ENCODE data around the gene CCDC73.
"Not testable (repeated sequence)": the region's sequence is repeated elsewhere in the genome, so short reads cannot be mapped to it uniquely, and the experiment has no call there.

Gene CCDC73

GRCh38 chr11:32796425-32796824 lies 2.0 kb upstream of the CCDC73 start:
- DNase-seq (ENCODE audit: low spot score): no peak

GRCh38 chr11:32792948-32793475 lies 1.4 kb downstream of the CCDC73 start:
- DNase-seq (ENCODE audit: low spot score): peak; percentile 50

GRCh38 chr11:32792111-32792947 lies 2.1 kb downstream of the CCDC73 start:
- DNase-seq (ENCODE audit: low spot score): no peak

- no peak for DNase-seq (ENCODE audit: low spot score)
Observed at GRCh38 chr11:32790916-32791315, 3.5 kb downstream of the CCDC73 start.

DNA sequence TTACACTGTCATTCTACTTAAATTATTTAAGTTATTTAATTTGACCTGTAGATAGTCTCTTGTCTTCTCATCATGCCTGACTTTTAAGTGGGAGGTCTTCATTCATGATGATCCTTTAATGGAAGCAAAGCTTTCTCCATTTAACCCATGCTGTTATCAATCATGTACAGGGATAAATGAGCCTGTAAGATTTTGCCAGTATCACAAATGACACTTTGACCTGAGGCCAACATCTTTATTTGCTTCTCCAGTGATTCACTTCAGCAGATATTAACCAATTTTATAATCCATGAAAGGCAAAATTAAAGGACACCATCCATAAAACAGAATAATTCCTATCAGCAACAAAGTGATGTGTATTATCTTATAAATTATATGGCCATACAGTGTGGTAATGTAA lies 7.7 kb downstream of the CCDC73 start:
- no peak for DNase-seq (ENCODE audit: low spot score)

DNA sequence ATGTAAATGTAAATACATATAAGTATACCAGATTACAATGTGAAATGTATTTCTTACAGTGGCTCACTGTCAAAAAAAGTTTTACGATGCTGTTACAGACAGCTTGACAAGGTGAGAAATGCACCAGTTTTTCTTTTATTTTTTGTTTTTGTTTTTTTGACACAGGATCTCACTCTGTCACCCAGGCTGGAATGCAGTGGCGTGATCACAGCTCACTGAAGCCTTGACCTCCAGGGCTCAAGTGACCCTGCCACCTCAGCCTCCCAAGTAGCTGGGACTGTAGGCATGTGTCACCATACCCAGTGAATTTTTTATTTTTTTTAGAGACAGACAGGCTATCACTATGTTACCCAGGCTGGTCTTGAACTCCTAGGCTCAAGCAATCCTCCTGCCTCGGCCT lies 9.2 kb downstream of the CCDC73 start:
- DNase-seq (ENCODE audit: low spot score): no peak

GRCh38 chr11:32781721-32782120 lies 12.7 kb downstream of the CCDC73 start:
- DNase-seq (ENCODE audit: low spot score): no peak

DNA sequence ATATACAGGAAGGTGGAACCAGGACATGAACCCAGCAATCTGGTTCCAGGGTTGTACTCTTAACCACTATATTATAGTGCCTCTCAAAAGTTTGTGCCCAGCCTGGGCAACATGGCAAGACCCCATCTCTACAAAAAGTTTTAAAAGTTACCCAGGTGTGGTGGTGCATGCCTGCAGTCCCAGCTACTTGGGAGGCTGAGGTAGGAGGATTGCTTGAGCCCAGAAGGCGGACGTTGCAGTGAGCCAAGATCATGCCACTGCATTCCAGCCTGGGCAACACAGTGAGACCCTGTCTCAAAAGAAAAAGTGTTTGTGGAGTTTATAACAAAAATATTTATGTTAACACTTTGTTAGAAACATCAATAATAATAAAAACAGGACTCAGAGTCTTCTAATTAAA lies 13.6 kb downstream of the CCDC73 start:
- DNase-seq (ENCODE audit: low spot score): not testable (repeated sequence)

- no peak for DNase-seq (ENCODE audit: low spot score)
Observed at GRCh38 chr11:32779136-32779535, 15.3 kb downstream of the CCDC73 start.

- DNase-seq (ENCODE audit: low spot score): no peak
Observed at GRCh38 chr11:32775908-32776307, 18.6 kb downstream of the CCDC73 start.

DNA sequence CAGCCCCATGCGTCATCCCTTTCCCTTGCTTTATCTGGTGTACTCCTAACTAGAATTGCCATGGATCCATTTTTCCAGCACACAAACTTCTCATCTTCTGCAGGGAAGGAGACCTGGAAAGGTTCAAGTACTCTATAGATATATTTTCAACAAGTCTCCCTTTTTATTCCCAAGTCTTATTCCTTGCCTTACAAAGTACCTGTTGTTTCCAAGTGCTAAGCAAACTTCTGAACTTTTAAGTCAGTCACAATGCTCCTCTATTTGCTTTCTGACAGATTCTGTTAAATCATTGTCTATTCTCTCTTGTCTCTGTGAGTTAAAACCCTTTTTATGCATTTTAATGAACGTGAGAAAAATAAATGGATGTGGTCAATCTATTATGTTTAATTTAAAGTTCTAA lies 20.4 kb downstream of the CCDC73 start:
- no peak for DNase-seq (ENCODE audit: low spot score)

DNA sequence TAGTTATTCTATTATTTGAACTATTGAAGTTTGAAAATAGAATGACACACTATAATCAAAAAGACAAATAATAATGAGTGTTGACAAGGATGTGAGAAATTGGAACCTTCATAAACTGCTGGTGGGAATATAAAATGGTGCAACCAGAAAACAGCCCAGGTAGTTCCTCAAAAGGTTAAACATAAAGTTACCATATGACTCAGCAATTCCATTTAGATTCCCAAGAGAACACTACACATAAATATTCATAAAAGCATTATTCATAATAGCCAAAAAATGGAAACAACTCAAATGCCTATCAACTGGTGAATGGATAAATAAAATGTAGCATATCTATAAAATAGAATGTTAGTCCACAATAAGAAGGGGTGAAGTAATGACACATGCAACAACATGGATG lies 21.7 kb downstream of the CCDC73 start:
- DNase-seq (ENCODE audit: low spot score): no peak

- not testable (repeated sequence) for DNase-seq (ENCODE audit: low spot score)
Observed at GRCh38 chr11:32761774-32762173, 32.7 kb downstream of the CCDC73 start.

GRCh38 chr11:32758291-32758690 lies 36.2 kb downstream of the CCDC73 start:
- DNase-seq (ENCODE audit: low spot score): no peak

DNA sequence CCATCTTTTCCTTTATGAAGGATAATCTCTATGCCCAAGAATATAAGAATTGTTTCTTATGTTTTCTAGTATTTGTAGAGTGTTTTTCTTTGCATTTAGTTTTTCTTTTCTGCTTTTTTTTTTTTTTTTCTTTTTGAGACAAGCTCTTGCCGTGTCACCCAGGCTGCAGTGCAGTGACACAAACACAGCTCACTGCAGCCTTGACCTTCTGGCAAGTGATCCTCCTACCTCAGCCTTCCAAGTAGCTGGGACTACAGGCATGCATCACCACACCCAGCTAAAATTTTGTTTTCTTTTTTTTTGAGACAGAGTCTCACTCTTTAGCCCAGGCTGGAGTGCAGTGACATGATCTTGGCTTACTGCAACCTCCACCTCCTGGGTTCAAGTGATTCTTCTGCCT lies 41.3 kb downstream of the CCDC73 start:
- DNase-seq (ENCODE audit: low spot score): not testable (repeated sequence)

GRCh38 chr11:32752001-32752400 lies 42.5 kb downstream of the CCDC73 start:
- DNase-seq (ENCODE audit: low spot score): no peak

DNA sequence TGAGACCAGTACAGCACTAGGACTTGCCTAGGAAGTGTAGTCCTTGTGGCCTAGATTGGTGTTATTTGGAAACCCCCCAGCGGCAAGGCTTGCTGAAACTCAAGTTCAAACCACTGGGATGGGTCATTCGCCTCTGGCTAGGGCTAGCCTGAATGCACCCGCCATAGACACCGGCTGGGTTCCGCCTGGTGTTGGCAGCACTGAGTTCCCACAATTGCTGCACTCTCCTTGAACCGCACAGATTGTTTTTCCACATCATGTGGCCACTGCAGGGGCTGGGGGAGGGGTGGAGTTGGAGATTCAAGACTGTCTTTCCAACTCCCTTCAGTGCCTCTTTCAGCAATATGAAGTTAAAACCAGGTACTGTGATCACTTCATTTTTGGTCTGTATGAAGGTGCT lies 43.1 kb downstream of the CCDC73 start:
- DNase-seq (ENCODE audit: low spot score): no peak

- DNase-seq (ENCODE audit: low spot score): no peak
Observed at GRCh38 chr11:32729976-32730375, 64.5 kb downstream of the CCDC73 start.

DNA sequence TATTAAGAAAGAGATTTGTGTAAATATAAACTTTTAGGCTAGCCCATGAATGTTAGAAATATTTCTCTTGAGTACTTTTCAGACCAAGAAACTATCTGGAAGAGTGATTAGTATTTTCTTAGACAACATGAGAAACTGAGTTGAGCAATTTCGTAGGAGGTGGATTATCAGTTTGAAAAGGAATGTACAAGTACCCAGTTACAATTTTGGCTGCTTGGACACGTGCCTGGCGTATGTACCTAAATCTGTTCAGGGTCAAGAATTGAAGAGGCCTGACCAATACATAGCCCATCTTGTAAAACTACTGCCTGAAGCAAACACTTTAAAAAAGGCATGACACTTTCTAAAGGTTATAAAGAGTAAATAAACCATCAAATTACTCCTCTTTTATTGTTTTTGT lies 71.1 kb downstream of the CCDC73 start:
- DNase-seq (ENCODE audit: low spot score): no peak

DNA sequence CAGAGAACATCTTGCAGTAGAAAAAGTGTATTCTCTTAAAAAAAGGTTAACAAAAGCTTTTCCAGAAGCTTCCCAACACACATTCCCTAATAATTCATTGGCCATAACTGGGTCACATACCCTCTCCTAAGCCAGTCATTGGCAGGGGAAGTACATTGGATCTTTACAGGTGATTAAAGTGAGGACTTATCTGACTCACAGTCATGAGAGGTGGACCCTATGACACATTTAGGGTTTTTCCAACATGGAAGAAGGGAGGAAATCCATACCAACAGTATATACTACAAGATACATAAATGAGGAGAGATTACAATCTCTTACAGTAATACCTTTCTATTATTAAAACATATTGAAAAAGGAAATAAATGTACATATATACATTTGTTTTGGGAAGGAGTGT lies 72.2 kb downstream of the CCDC73 start:
- no peak for DNase-seq (ENCODE audit: low spot score)

GRCh38 chr11:32713496-32713895 lies 81.0 kb downstream of the CCDC73 start:
- DNase-seq (ENCODE audit: low spot score): no peak

DNA sequence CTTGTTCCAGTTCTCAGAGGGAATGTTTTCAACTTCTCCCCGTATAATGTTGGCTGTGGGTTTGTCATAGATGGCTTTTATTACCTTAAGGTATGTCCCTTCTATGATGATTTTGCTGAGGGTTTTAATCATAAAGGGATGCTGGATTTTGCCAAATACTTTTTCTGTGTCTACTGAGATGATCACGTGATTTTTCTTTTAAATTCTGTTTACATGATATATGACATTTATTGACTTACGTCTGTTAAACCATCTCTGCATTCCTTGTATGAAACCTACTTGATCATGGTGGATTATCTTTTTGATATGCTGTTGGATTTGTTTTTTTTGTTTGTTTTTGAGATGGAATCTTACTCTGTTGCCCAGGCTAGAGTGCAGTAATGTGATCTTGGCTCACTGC lies 85.5 kb downstream of the CCDC73 start:
- not testable (repeated sequence) for DNase-seq (ENCODE audit: low spot score)

DNA sequence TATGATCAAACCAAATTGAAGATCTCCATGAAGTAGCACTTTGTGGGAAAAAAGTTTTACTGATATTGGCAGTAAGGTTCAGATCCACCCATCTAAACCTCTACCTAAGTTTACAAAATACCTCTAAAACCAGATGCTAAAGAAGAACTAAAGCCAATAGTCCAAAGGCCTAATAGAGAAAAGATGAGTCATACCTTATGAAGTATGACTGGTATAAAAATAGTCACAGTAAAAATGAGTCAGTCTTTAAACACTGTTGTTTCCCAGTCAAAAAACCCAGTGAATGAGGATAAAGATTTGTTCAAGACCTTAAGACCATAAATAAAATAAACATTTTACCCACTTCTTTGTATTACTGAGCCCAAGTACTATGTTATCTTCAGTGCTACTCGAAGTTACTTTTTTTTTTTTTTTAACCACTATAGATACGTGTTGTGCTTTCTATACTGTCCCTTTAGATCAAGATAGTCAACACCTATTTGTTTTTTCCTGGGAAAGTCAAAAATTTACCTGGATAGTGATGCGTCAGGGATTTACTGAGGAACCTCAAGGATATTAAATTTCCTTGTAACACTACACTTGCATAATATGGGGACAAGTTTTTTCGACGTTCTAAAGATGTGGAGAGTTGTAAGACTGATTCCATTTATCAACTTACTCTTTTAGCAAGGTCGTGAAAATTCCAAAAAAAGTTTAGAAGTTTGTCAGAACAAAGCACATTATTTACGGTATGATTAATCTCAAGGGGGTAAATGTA lies 87.3 kb downstream of the CCDC73 start:
- no peak for DNase-seq (ENCODE audit: low spot score)
